WTC11 (cell line): ENCODE measurements around the gene TBX15. TPM values are rescaled to one million over a fixed set of nuclear protein-coding genes. Genes with fewer than 3 reads are reported as not detected.
A peak's percentile ranks its signal among the peaks of the same experiment; 100 is the strongest.

Experiments
- ATF1 ChIP-seq: sonication (generic); formaldehyde crosslinking; IDR thresholded peaks from 2 replicates; pipeline ENCODE4 v1.8.1; 2023; ENCODE audit warnings: mild to moderate bottlenecking, moderate library complexity, missing genetic modification reagents
- CBFB ChIP-seq: sonication (generic); formaldehyde crosslinking; IDR thresholded peaks from 2 replicates; pipeline ENCODE4 v1.8.1; 2022; ENCODE audit warnings: mild to moderate bottlenecking, low read depth, missing genetic modification reagents
- ELF4 ChIP-seq: sonication (generic); formaldehyde crosslinking; IDR thresholded peaks from 2 replicates; pipeline ENCODE4 v1.8.1; 2022; ENCODE audit warnings: low read depth, mild to moderate bottlenecking, moderate library complexity, missing genetic modification reagents
- ESRRA ChIP-seq: sonication (generic); formaldehyde crosslinking; IDR thresholded peaks from 2 replicates; pipeline ENCODE4 v1.8.1; 2022; ENCODE audit warnings: mild to moderate bottlenecking, missing genetic modification reagents, borderline replicate concordance
- FOXP1 ChIP-seq: sonication (generic); formaldehyde crosslinking; IDR thresholded peaks from 2 replicates; pipeline ENCODE4 v1.8.0; 2022; ENCODE audit warnings: missing genetic modification reagents, mild to moderate bottlenecking, moderate library complexity, borderline replicate concordance
- GTF2I ChIP-seq: fragments of 250-450 bp; sonication (Bioruptor Pico); conservative IDR thresholded peaks from 2 replicates; pipeline ENCODE4 v1.4.0; 2021; ENCODE audit warnings: mild to moderate bottlenecking
- IRF2 ChIP-seq: sonication (generic); formaldehyde crosslinking; IDR thresholded peaks from 2 replicates; pipeline ENCODE4 v1.8.0; 2022; ENCODE audit warnings: low read depth, missing genetic modification reagents, borderline replicate concordance
- JAZF1 ChIP-seq: fragments of 250-450 bp; sonication (Bioruptor Pico); IDR thresholded peaks from 2 replicates; pipeline ENCODE4 v1.9.0; 2021; ENCODE audit warnings: moderate library complexity, mild to moderate bottlenecking, inconsistent platforms
- KAT7 ChIP-seq: sonication (generic); formaldehyde crosslinking; IDR thresholded peaks from 2 replicates; pipeline ENCODE4 v1.8.1; 2023; ENCODE audit warnings: missing genetic modification reagents, mild to moderate bottlenecking, borderline replicate concordance
- NFE2L1 ChIP-seq: sonication (generic); formaldehyde crosslinking; IDR thresholded peaks from 2 replicates; pipeline ENCODE4 v1.8.1; 2023; ENCODE audit warnings: missing genetic modification reagents
- NR1H2 ChIP-seq: sonication (generic); formaldehyde crosslinking; IDR thresholded peaks from 2 replicates; pipeline ENCODE4 v1.9.0; 2021; ENCODE audit warnings: mild to moderate bottlenecking, moderate library complexity, missing genetic modification reagents
- OVOL2 ChIP-seq: fragments of 250-450 bp; sonication (Bioruptor Pico); IDR thresholded peaks from 2 replicates; pipeline ENCODE4 v1.9.0; 2021; ENCODE audit warnings: mild to moderate bottlenecking, borderline replicate concordance
- RELA ChIP-seq: sonication (generic); formaldehyde crosslinking; IDR thresholded peaks from 2 replicates; pipeline ENCODE4 v1.8.1; 2022; ENCODE audit warnings: missing genetic modification reagents, mild to moderate bottlenecking, borderline replicate concordance
- RORB ChIP-seq: fragments of 250-450 bp; sonication (Bioruptor Pico); IDR thresholded peaks from 2 replicates; pipeline ENCODE4 v1.9.0; 2021; ENCODE audit warnings: mild to moderate bottlenecking
- TEAD1 ChIP-seq: sonication (generic); formaldehyde crosslinking; IDR thresholded peaks from 2 replicates; pipeline ENCODE4 v1.8.0; 2022; ENCODE audit warnings: mild to moderate bottlenecking, missing genetic modification reagents
- ZBTB21 ChIP-seq: sonication (generic); formaldehyde crosslinking; IDR thresholded peaks from 2 replicates; pipeline ENCODE4 v1.8.1; 2023; ENCODE audit warnings: mild to moderate bottlenecking, missing genetic modification reagents, borderline replicate concordance
- ZNF121 ChIP-seq: sonication (generic); formaldehyde crosslinking; IDR thresholded peaks from 2 replicates; pipeline ENCODE4 v1.8.0; 2023; ENCODE audit warnings: missing genetic modification reagents
- ZNF232 ChIP-seq: sonication (generic); formaldehyde crosslinking; IDR thresholded peaks from 2 replicates; pipeline ENCODE4 v1.8.0; 2022; ENCODE audit warnings: mild to moderate bottlenecking, missing genetic modification reagents
- ZNF671 ChIP-seq: fragments of 250-450 bp; sonication (Bioruptor Pico); IDR thresholded peaks from 2 replicates; pipeline ENCODE4 v1.8.0; 2021; ENCODE audit warnings: mild to moderate bottlenecking
- total RNA-seq: library from RNA; stranded (reverse); gene quantifications from 3 replicates; pipeline ENCODE4 v1.2.3, GENCODE V29; 2021
- TF ChIP-seq, protein P1 (sequence below): sonication (generic); formaldehyde crosslinking; conservative IDR thresholded peaks from 2 replicates; pipeline ENCODE4 v1.8.1; 2022; ENCODE audit warnings: mild to moderate bottlenecking, missing genetic modification reagents
- TF ChIP-seq, protein P2 (sequence below): sonication (generic); formaldehyde crosslinking; IDR thresholded peaks from 2 replicates; pipeline ENCODE4 v1.8.1; 2023; ENCODE audit warnings: mild to moderate bottlenecking, moderate library complexity, missing genetic modification reagents
- TF ChIP-seq, protein P3 (sequence below): sonication (generic); formaldehyde crosslinking; IDR thresholded peaks from 2 replicates; pipeline ENCODE4 v1.8.1; 2023; ENCODE audit warnings: mild to moderate bottlenecking, missing genetic modification reagents, moderate library complexity
- TF ChIP-seq, protein P4 (sequence below): sonication (generic); formaldehyde crosslinking; IDR thresholded peaks from 2 replicates; pipeline ENCODE4 v1.8.0; 2022; ENCODE audit warnings: mild to moderate bottlenecking, missing genetic modification reagents
- TF ChIP-seq, protein P5 (sequence below): sonication (generic); formaldehyde crosslinking; IDR thresholded peaks from 2 replicates; pipeline ENCODE4 v1.8.0; 2022; ENCODE audit warnings: mild to moderate bottlenecking, missing genetic modification reagents
- TF ChIP-seq, protein P6 (sequence below): sonication (generic); formaldehyde crosslinking; IDR thresholded peaks from 2 replicates; pipeline ENCODE4 v1.8.1; 2022; ENCODE audit warnings: missing genetic modification reagents, borderline replicate concordance
- TF ChIP-seq, protein P7 (sequence below): fragments of 250-450 bp; sonication (Bioruptor Pico); IDR thresholded peaks from 2 replicates; pipeline ENCODE4 v1.9.0; 2021; ENCODE audit warnings: moderate library complexity, mild to moderate bottlenecking, inconsistent platforms, borderline replicate concordance
- TF ChIP-seq, protein P8 (sequence below): sonication (generic); formaldehyde crosslinking; IDR thresholded peaks from 2 replicates; pipeline ENCODE4 v1.8.0; 2022; ENCODE audit warnings: mild to moderate bottlenecking, missing genetic modification reagents

TBX15 gene
- total RNA-seq, 1 experiment from 2014 or later: 0.11 TPM

DNA sequence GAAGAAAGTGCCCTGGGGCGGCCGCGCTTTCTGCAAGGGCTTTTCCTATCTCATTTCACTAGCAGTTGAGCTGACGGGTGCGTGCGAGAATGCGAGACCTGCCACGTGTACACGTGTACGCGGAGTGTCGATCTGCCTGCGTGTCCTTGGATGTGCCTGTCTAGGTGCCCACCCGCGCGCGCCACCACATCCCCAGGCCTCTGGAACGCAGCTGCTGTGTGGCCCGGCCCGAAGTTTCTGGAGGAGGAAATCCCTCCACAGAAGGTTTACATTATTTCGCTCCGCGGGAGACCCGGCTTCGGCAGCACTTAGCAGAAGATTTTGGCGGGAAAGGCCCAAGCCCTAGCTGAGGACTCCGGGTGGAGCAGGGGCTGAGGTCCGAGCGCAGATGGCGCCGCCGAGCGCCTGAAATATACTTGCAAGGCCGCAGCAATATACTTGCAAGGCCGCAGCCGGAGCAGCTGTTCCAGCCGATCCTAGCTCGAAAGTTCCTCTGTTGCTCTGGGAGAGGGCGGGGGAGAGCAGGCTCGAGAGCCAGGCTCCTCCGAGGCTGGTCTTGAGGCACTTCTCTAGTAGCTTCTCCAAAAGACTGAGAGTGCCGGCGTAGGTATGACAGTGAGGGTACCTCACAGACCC, 3.9 kb downstream of the TBX15 start (continued):
- TF ChIP-seq RORB (CRISPR knock-in tag) (no peak), ZBTB21 (CRISPR knock-in tag) (no peak), ELF4 (CRISPR knock-in tag) (no peak), FOXP1 (CRISPR knock-in tag) (peak; percentile 94), GTF2I (no peak), NR1H2 (peak; percentile 83; the same call in 1 of the 2 replicates), TEAD1 (CRISPR knock-in tag) (peak; percentile 55; the same call in 1 of the 2 replicates), KAT7 (CRISPR knock-in tag) (no peak), RELA (CRISPR knock-in tag) (no peak), ESRRA (CRISPR knock-in tag) (no peak), IRF2 (no peak), NFE2L1 (CRISPR knock-in tag) (peak; percentile 77; the same call in 1 of the 2 replicates), OVOL2 (CRISPR knock-in tag) (no peak), JAZF1 (CRISPR knock-in tag) (no peak), ATF1 (CRISPR knock-in tag) (no peak), CBFB (CRISPR knock-in tag) (no peak), ZNF671 (no peak), ZNF121 (CRISPR knock-in tag) (no peak), ZNF232 (CRISPR knock-in tag) (no peak)
- TF ChIP-seq, protein P1, sequence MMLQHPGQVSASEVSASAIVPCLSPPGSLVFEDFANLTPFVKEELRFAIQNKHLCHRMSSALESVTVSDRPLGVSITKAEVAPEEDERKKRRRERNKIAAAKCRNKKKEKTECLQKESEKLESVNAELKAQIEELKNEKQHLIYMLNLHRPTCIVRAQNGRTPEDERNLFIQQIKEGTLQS: no peak
- TF ChIP-seq, protein P2, sequence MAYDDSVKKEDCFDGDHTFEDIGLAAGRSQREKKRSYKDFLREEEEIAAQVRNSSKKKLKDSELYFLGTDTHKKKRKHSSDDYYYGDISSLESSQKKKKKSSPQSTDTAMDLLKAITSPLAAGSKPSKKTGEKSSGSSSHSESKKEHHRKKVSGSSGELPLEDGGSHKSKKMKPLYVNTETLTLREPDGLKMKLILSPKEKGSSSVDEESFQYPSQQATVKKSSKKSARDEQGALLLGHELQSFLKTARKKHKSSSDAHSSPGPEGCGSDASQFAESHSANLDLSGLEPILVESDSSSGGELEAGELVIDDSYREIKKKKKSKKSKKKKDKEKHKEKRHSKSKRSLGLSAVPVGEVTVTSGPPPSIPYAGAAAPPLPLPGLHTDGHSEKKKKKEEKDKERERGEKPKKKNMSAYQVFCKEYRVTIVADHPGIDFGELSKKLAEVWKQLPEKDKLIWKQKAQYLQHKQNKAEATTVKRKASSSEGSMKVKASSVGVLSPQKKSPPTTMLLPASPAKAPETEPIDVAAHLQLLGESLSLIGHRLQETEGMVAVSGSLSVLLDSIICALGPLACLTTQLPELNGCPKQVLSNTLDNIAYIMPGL (CRISPR knock-in tag): peak; percentile 22; the same call in 1 of the 2 replicates
- TF ChIP-seq, protein P3, sequence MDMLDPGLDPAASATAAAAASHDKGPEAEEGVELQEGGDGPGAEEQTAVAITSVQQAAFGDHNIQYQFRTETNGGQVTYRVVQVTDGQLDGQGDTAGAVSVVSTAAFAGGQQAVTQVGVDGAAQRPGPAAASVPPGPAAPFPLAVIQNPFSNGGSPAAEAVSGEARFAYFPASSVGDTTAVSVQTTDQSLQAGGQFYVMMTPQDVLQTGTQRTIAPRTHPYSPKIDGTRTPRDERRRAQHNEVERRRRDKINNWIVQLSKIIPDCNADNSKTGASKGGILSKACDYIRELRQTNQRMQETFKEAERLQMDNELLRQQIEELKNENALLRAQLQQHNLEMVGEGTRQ (CRISPR knock-in tag): no peak
- TF ChIP-seq, protein P4, sequence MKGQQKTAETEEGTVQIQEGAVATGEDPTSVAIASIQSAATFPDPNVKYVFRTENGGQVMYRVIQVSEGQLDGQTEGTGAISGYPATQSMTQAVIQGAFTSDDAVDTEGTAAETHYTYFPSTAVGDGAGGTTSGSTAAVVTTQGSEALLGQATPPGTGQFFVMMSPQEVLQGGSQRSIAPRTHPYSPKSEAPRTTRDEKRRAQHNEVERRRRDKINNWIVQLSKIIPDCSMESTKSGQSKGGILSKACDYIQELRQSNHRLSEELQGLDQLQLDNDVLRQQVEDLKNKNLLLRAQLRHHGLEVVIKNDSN: peak; percentile 55; the same call in 1 of the 2 replicates
- TF ChIP-seq, protein P5, sequence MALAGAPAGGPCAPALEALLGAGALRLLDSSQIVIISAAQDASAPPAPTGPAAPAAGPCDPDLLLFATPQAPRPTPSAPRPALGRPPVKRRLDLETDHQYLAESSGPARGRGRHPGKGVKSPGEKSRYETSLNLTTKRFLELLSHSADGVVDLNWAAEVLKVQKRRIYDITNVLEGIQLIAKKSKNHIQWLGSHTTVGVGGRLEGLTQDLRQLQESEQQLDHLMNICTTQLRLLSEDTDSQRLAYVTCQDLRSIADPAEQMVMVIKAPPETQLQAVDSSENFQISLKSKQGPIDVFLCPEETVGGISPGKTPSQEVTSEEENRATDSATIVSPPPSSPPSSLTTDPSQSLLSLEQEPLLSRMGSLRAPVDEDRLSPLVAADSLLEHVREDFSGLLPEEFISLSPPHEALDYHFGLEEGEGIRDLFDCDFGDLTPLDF (CRISPR knock-in tag): 0 out of 2 replicates have a peak, but pooled peaks have one; percentile 59
- TF ChIP-seq, protein P6, sequence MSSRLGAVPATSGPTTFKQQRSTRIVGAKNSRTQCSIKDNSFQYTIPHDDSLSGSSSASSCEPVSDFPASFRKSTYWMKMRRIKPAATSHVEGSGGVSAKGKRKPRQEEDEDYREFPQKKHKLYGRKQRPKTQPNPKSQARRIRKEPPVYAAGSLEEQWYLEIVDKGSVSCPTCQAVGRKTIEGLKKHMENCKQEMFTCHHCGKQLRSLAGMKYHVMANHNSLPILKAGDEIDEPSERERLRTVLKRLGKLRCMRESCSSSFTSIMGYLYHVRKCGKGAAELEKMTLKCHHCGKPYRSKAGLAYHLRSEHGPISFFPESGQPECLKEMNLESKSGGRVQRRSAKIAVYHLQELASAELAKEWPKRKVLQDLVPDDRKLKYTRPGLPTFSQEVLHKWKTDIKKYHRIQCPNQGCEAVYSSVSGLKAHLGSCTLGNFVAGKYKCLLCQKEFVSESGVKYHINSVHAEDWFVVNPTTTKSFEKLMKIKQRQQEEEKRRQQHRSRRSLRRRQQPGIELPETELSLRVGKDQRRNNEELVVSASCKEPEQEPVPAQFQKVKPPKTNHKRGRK (CRISPR knock-in tag): 0 out of 2 replicates have a peak, but pooled peaks have one; percentile 35
- TF ChIP-seq, protein P7, sequence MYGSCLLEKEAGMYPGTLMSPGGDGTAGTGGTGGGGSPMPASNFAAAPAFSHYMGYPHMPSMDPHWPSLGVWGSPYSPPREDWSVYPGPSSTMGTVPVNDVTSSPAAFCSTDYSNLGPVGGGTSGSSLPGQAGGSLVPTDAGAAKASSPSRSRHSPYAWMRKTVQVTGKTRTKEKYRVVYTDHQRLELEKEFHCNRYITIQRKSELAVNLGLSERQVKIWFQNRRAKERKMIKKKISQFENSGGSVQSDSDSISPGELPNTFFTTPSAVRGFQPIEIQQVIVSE (CRISPR knock-in tag): no peak
- TF ChIP-seq, protein P8, sequence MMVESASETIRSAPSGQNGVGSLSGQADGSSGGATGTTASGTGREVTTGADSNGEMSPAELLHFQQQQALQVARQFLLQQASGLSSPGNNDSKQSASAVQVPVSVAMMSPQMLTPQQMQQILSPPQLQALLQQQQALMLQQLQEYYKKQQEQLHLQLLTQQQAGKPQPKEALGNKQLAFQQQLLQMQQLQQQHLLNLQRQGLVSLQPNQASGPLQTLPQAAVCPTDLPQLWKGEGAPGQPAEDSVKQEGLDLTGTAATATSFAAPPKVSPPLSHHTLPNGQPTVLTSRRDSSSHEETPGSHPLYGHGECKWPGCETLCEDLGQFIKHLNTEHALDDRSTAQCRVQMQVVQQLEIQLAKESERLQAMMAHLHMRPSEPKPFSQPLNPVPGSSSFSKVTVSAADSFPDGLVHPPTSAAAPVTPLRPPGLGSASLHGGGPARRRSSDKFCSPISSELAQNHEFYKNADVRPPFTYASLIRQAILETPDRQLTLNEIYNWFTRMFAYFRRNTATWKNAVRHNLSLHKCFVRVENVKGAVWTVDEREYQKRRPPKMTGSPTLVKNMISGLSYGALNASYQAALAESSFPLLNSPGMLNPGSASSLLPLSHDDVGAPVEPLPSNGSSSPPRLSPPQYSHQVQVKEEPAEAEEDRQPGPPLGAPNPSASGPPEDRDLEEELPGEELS (CRISPR knock-in tag): 0 out of 2 replicates have a peak, but pooled peaks have one; percentile 25
- TF ChIP-seq, all 79 proteins: peak for 26
